NB4 (cell line): ENCODE data around the gene BFAR.
"Not testable (repeated sequence)": the region's sequence is repeated elsewhere in the genome, so short reads cannot be mapped to it uniquely, and the experiment has no call there.

Source experiments
- DNase-seq: peaks from one replicate; pipeline ENCODE4 v3.0.0; 2010; ENCODE audit warnings: low read depth
- H3K4me3 ChIP-seq: one replicate; pipeline ENCODE4 v1.5.1; 2011; ENCODE audit warnings: mild to moderate bottlenecking, low read depth, low read length, moderate library complexity
- CTCF ChIP-seq: IDR thresholded peaks from one replicate; pipeline ENCODE4 v1.5.1; 2012; ENCODE audit warnings: low read depth, low read length
- MAX ChIP-seq: IDR thresholded peaks from 2 replicates; pipeline ENCODE4 v1.6.1; 2011; ENCODE audit warnings: low read depth, low read length
- MYC ChIP-seq: IDR thresholded peaks from 2 replicates; pipeline ENCODE4 v1.6.1; 2011; ENCODE audit warnings: low read depth, low read length
- POLR2A ChIP-seq: IDR thresholded peaks from 2 replicates; pipeline ENCODE4 v1.6.1; 2011; ENCODE audit warnings: mild to moderate bottlenecking; ENCODE audit not compliant: insufficient read length; ENCODE audit errors: extremely low read depth

BFAR gene

GRCh38 chr16:14678748-14679497 lies 46.2 kb downstream of the BFAR start:
- DNase-seq, result no peak
- TF ChIP-seq POLR2A (no peak), MAX (no peak), CTCF (no peak), MYC (no peak)
- no peak overlapping the region for H3K4me3 ChIP-seq

GRCh38 chr16:14680396-14680795 lies 47.6 kb downstream of the BFAR start:
- not testable (repeated sequence) for DNase-seq, H3K4me3 ChIP-seq

GRCh38 chr16:14681115-14681514 lies 48.4 kb downstream of the BFAR start:
- no peak for DNase-seq
- no peak overlapping the region for H3K4me3 ChIP-seq
- TF ChIP-seq CTCF (no peak), MAX (no peak), POLR2A (no peak), MYC (no peak)

- no peak for TF ChIP-seq MYC
- no peak for TF ChIP-seq POLR2A
- TF ChIP-seq CTCF, result no peak
- no peak for TF ChIP-seq MAX
- DNase-seq, result no peak
- no peak overlapping the region for H3K4me3 ChIP-seq
Observed at GRCh38 chr16:14682121-14682520, 49.4 kb downstream of the BFAR start.

GRCh38 chr16:14685870-14686793 lies 53.4 kb downstream of the BFAR start:
- H3K4me3 ChIP-seq, DNase-seq: not testable (repeated sequence)

GRCh38 chr16:14694129-14694528 lies 61.4 kb downstream of the BFAR start, which contains the start of gene PLA2G10:
Gene PLA2G10 (minus strand): TSS chr16:14694308. CDS start chr16:14694229, 79 bp downstream.
- DNase-seq, H3K4me3 ChIP-seq: not testable (repeated sequence)

GRCh38 chr16:14701859-14702258 lies 69.1 kb downstream of the BFAR start:
- H3K4me3 ChIP-seq, result not testable (repeated sequence)

GRCh38 chr16:14702672-14703071 lies 69.9 kb downstream of the BFAR start:
- H3K4me3 ChIP-seq, DNase-seq: not testable (repeated sequence)

More at GRCh38 chr16:14701859-14702258, 69.1 kb downstream of the BFAR start:
- DNase-seq, result not testable (repeated sequence)

GRCh38 chr16:14703156-14704011 lies 70.6 kb downstream of the BFAR start, which contains the start of gene NPIPA3:
Gene NPIPA3 (plus strand): TSS chr16:14703411. CDS start chr16:14708944, 5,533 bp downstream.
- H3K4me3 ChIP-seq, result not testable (repeated sequence)

More at GRCh38 chr16:14703156-14704011, 70.6 kb downstream of the BFAR start, which contains the start of gene NPIPA3:
- not testable (repeated sequence) for DNase-seq
